ENCODE measurements around the gene KIF21A.

DNA sequence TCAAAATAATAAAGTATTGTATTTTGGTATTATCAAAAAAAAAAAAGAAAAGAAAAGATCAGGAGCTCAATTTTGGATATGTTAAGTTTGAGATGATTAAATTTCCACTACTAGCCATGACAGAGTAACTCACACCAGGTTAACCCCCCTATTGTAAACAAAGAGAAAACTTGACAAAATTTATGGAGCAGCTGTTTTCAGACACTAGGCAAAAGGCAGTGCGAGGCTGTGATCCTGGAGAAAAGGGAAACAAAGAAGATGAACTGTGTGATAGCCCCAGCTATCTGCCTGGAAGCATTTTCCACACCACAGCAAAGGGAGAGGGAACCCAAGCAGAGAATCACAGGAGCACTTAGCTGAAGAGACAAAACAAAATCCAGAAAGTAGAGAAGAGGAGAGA lies 145.0 kb downstream of the KIF21A start:
- no peak for TF ChIP-seq EP300 (IDR thresholded peaks at IDR 0.05; ENCODE audit: borderline replicate concordance)
- TF ChIP-seq, protein P1, sequence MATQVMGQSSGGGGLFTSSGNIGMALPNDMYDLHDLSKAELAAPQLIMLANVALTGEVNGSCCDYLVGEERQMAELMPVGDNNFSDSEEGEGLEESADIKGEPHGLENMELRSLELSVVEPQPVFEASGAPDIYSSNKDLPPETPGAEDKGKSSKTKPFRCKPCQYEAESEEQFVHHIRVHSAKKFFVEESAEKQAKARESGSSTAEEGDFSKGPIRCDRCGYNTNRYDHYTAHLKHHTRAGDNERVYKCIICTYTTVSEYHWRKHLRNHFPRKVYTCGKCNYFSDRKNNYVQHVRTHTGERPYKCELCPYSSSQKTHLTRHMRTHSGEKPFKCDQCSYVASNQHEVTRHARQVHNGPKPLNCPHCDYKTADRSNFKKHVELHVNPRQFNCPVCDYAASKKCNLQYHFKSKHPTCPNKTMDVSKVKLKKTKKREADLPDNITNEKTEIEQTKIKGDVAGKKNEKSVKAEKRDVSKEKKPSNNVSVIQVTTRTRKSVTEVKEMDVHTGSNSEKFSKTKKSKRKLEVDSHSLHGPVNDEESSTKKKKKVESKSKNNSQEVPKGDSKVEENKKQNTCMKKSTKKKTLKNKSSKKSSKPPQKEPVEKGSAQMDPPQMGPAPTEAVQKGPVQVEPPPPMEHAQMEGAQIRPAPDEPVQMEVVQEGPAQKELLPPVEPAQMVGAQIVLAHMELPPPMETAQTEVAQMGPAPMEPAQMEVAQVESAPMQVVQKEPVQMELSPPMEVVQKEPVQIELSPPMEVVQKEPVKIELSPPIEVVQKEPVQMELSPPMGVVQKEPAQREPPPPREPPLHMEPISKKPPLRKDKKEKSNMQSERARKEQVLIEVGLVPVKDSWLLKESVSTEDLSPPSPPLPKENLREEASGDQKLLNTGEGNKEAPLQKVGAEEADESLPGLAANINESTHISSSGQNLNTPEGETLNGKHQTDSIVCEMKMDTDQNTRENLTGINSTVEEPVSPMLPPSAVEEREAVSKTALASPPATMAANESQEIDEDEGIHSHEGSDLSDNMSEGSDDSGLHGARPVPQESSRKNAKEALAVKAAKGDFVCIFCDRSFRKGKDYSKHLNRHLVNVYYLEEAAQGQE (IDR thresholded peaks at IDR 0.05; ENCODE audit: low read depth) = no peak
- no peak for TF ChIP-seq TAF1 (IDR thresholded peaks at IDR 0.05; ENCODE audit: low read depth)
- TF ChIP-seq CREB1 (IDR thresholded peaks at IDR 0.05; ENCODE audit: low read depth) = no peak
- no peak for TF ChIP-seq FOXM1 (IDR thresholded peaks at IDR 0.05; ENCODE audit: borderline replicate concordance, low read depth)
- TF ChIP-seq TCF12 (IDR thresholded peaks at IDR 0.05; ENCODE audit: low read depth) = no peak
- no peak for TF ChIP-seq RAD21 (IDR thresholded peaks at IDR 0.05; ENCODE audit: low read depth)

All from Ishikawa (cell line).